ENCODE data around the gene IP6K1.

- TF ChIP-seq CREB1 (CRISPR knock-in tag; IDR thresholded peaks at IDR 0.05; ENCODE audit: low read depth) (no peak), EZH2 (IDR thresholded peaks at IDR 0.05; ENCODE audit: low read depth, unreplicated experiment) (no peak)
These were observed 4.7 kb downstream of the IP6K1 start for GRCh38 chr3:49781415-49782199.

All from GM23338 (cell line).